Osteocyte (in vitro differentiated cells): ENCODE results near the gene MINDY4B. TPM values are rescaled to one million over a fixed set of nuclear protein-coding genes. Genes with fewer than 3 reads are reported as not detected.

ENCODE experiments used
- DNase-seq: peaks from one replicate; pipeline ENCODE4 v3.0.0; 2021; ENCODE audit warnings: mixed read lengths; ENCODE audit not compliant: unreplicated experiment; ENCODE audit errors: extremely low spot score
- H3K27ac Mint-ChIP-seq: one replicate; pipeline ENCODE4 v1.8.0; 2021; ENCODE audit warnings: mild to moderate bottlenecking, mixed read lengths; ENCODE audit not compliant: unreplicated experiment
- H3K27me3 Mint-ChIP-seq: one replicate; pipeline ENCODE4 v1.8.0; 2021; ENCODE audit warnings: mixed read lengths; ENCODE audit not compliant: unreplicated experiment
- H3K36me3 Mint-ChIP-seq: one replicate; pipeline ENCODE4 v1.8.0; 2021; ENCODE audit warnings: mixed read lengths; ENCODE audit not compliant: unreplicated experiment
- H3K4me1 Mint-ChIP-seq: one replicate; pipeline ENCODE4 v1.8.0; 2021; ENCODE audit warnings: mixed read lengths; ENCODE audit not compliant: unreplicated experiment
- H3K4me3 Mint-ChIP-seq: one replicate; pipeline ENCODE4 v1.8.0; 2021; ENCODE audit warnings: mild to moderate bottlenecking, moderate library complexity, mixed read lengths; ENCODE audit not compliant: unreplicated experiment
- H3K9me3 Mint-ChIP-seq: one replicate; pipeline ENCODE4 v1.8.0; 2021; ENCODE audit warnings: mixed read lengths; ENCODE audit not compliant: unreplicated experiment
- CTCF ChIP-seq: fragments of 200-600 bp; sonication (generic); IDR thresholded peaks from 2 replicates; pipeline ENCODE4 v1.5.0; 2021; ENCODE audit warnings: antibody characterized with exemption, mild to moderate bottlenecking, moderate library complexity
- total RNA-seq: library from RNA; stranded (reverse); gene quantifications from 2 replicates; pipeline ENCODE4 v1.2.1, GENCODE V29; 2021

MINDY4B gene
- total RNA-seq, 1 donor from 2014 or later, result not detected

- peaks cover 77% of the 10 kb centered on the region for H3K27me3 Mint-ChIP-seq
- no peak for DNase-seq
Observed at GRCh38 chr3:150902988-150903387, 2.3 kb downstream of the MINDY4B start.

GRCh38 chr3:150901793-150902192 is 3.4 kb downstream of the MINDY4B start:
- Mint-ChIP-seq H3K9me3 (no peaks in the 10 kb centered on the region), H3K36me3 (no peaks in the 10 kb centered on the region), H3K27me3 (peaks cover 69% of the 10 kb centered on the region), H3K4me1 (no peaks in the 10 kb centered on the region), H3K27ac (no peak overlapping the region), H3K4me3 (no peak overlapping the region)
- DNase-seq, result no peak
- no peak for TF ChIP-seq CTCF

More at GRCh38 chr3:150902988-150903387, 2.3 kb downstream of the MINDY4B start:
- TF ChIP-seq CTCF, result no peak
- no peaks in the 10 kb centered on the region for H3K4me1 Mint-ChIP-seq
- no peak overlapping the region for H3K4me3 Mint-ChIP-seq
- no peaks in the 10 kb centered on the region for H3K36me3 Mint-ChIP-seq
- no peak overlapping the region for H3K27ac Mint-ChIP-seq
- no peaks in the 10 kb centered on the region for H3K9me3 Mint-ChIP-seq

- TF ChIP-seq CTCF, result no peak
- Mint-ChIP-seq H3K4me1 (no peaks in the 10 kb centered on the region), H3K36me3 (no peaks in the 10 kb centered on the region), H3K9me3 (no peaks in the 10 kb centered on the region), H3K27ac (no peak overlapping the region), H3K4me3 (no peak overlapping the region), H3K27me3 (peaks cover 68% of the 10 kb centered on the region)
- no peak for DNase-seq
Observed at GRCh38 chr3:150899141-150899540, 6.1 kb downstream of the MINDY4B start.

- Mint-ChIP-seq H3K36me3 (no peaks in the 10 kb centered on the region), H3K27ac (no peak overlapping the region), H3K9me3 (no peaks in the 10 kb centered on the region), H3K4me1 (no peaks in the 10 kb centered on the region), H3K27me3 (peaks cover 60% of the 10 kb centered on the region), H3K4me3 (no peak overlapping the region)
- no peak for DNase-seq
- no peak for TF ChIP-seq CTCF
Observed at GRCh38 chr3:150898046-150898754, 7.0 kb downstream of the MINDY4B start.

GRCh38 chr3:150897592-150897991 is 7.6 kb downstream of the MINDY4B start:
- no peak overlapping the region for H3K27ac Mint-ChIP-seq
- H3K4me3 Mint-ChIP-seq, result no peak overlapping the region
- no peaks in the 10 kb centered on the region for H3K36me3 Mint-ChIP-seq
- DNase-seq, result no peak
- TF ChIP-seq CTCF, result no peak
- H3K27me3 Mint-ChIP-seq, result peaks cover 54% of the 10 kb centered on the region
- no peaks in the 10 kb centered on the region for H3K9me3 Mint-ChIP-seq
- H3K4me1 Mint-ChIP-seq, result no peaks in the 10 kb centered on the region
